Tibial nerve (tissue), 3 donors: Measurements from ENCODE around the gene FAM20A.

Source experiments
- POLR2A ChIP-seq, 2 donors: fragments of 450-650 bp; IDR thresholded peaks; one replicate each; pipeline ENCODE4 v1.6.1; 2017; ENCODE audit warnings: antibody characterized with exemption in 2 of 2, mild to moderate bottlenecking in 2 of 2, moderate library complexity in 2 of 2
- TF ChIP-seq, protein P1 (sequence below), 5 experiments: fragments of 200-600 bp in 3 of 5; fragments of 450-650 bp in 2 of 5; sonication (generic) in 3 of 5; IDR thresholded peaks; one replicate each; pipeline ENCODE4 v1.5.1; 2016 to 2019; ENCODE audit warnings: antibody characterized with exemption in 5 of 5, mild to moderate bottlenecking in 3 of 5, moderate library complexity in 2 of 5

DNA sequence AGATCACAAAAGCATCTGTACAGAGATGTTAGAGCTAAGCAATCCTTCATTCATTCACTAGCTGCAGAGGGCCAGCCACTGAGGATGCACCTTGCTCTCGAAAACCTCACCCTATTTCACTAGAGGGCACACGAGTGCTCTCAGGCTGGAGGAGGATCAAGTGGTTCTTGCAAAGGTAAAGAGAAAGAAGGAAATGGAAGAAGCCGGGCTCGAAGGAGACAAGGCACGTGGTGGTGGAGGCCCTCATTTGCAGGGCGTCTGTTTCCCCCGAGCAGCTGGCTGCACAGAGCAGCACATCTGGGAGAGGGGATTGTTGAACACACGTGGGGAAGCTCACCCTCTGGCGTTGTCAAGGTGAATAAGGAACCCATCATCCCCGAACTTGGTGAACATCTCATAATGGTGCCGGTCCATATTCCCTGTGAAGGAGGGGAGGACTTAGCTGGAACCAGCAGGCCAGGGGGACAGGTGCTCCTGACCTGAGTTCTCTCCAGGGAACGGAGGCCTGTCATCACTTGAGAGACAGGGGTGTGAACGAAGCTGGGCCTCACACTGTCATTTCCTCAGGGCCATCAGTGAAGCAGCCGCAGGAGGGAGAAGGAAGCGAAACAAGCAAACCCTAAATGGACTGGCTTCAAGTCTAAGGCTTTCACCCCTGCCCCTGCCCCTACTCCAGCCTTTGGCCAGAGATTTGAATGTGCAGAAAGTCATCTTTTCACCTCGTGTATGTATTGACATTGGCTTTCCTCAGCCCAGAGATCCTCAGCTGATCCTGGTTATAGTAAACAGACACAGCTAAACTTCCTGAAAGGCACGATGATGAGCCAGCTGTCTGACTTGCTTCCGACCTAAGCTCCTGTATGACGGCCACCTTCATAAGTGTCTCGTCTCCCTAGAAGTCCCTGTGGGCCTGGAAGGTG, 61.4 kb downstream of the FAM20A start:
- TF ChIP-seq, protein P1, sequence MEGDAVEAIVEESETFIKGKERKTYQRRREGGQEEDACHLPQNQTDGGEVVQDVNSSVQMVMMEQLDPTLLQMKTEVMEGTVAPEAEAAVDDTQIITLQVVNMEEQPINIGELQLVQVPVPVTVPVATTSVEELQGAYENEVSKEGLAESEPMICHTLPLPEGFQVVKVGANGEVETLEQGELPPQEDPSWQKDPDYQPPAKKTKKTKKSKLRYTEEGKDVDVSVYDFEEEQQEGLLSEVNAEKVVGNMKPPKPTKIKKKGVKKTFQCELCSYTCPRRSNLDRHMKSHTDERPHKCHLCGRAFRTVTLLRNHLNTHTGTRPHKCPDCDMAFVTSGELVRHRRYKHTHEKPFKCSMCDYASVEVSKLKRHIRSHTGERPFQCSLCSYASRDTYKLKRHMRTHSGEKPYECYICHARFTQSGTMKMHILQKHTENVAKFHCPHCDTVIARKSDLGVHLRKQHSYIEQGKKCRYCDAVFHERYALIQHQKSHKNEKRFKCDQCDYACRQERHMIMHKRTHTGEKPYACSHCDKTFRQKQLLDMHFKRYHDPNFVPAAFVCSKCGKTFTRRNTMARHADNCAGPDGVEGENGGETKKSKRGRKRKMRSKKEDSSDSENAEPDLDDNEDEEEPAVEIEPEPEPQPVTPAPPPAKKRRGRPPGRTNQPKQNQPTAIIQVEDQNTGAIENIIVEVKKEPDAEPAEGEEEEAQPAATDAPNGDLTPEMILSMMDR (IDR thresholded peaks at IDR 0.05) = peak in 4 of 5 experiments; percentile 16 to 38 (median 31)
- no peak for TF ChIP-seq POLR2A (IDR thresholded peaks at IDR 0.05)
